Pulmonary artery endothelial cell (primary cell): ENCODE measurements around the gene PIK3C2B. TPM values are rescaled to one million over a fixed set of nuclear protein-coding genes. Genes with fewer than 3 reads are reported as not detected.

ENCODE experiments used
- DNase-seq: peaks from one replicate; pipeline ENCODE4 v3.0.0-alpha.2; 2011; ENCODE audit warnings: low read depth, low spot score
- total RNA-seq: library from RNA; depleted of rRNA; stranded (reverse); fragments of >200 nt; gene quantifications from 2 replicates; pipeline ENCODE4 v1.2.3, GENCODE V29; 2014

Gene PIK3C2B
- total RNA-seq, 1 donor from 2014 or later, result 22.4 TPM

DNA sequence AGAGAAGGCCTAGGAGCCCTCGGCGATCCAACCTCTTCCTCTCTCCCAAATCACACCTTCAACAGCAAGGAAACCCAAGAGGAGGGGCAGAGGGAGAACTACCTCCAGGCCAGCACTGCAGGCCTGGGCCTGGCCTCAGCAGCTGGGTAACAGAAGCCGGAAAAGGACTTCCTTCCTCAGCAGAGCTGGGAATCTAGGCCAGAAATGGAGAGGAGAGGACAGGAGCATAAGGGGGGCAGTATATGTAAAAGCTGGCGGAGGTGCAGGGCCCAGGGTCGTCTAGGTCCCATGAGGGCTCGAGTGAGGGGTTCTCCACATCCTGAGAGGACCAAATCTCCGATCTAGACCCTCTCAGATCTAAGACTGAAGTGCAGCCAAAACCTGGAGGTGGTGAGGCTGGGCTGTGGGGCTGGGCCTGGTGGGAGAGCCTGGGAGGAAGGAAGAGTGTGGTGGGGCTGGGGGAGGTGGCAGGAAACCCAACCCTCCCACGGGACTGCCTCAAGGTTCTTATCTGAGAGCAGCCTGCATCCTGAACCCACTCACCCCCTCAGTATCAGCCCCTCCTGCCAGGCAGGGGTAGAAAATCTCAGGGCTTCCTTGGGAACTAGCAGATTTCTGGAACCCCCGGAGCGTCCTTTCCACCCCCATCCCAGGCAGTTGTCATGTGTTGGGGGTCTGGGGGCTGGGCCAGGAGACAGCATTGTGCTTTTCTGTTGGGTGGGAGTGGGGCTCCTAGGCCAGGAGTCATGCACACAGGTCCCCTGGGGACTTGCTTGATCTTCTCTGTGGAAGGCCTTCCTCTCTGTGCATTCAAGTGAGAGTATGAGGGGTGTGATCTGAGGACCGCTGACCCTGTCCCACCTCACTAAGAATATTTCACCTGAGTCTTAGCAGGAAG lies 33.0 kb downstream of the PIK3C2B start:
- DNase-seq, result peak; percentile 90

DNA sequence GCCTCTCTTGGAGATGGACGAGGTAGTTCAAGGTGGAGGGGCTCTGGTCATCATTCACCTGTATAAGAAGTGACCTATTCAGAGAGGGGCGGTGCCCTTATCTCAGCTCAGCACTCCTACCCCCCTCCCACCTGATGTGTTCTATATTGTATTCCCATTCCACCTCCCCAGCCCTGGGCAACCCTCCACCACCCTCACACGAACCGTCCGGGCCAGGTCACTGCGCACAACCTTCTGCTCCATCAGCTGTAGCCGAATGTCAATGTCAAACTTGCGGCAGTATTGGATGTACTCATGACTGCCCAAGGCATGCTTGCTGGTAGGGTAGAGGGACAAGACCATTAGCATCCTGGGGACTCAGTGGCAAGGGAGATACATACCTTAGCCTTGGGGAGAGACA lies 34.3 kb downstream of the PIK3C2B start:
- no peak for DNase-seq

DNA sequence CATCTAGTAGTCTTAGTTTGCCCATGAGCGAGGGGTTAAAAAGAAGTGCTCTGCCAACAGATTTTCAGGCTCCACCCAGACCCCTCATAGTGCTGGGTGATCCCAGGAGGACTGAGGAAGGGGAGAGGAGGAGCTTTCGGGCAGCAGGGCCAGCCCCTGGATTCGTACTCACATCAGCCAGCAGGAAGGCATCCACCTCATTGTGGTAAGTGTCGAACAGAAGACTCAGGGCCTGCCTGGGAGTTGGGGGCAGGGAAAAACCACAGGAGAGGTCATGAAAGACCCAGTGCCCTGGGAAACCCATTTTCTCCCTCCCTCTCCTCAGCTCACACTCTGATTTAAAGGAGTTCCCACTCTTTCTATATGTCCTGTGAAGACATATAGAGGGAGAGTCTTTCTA lies 34.9 kb downstream of the PIK3C2B start:
- no peak for DNase-seq

- DNase-seq, result no peak
Measured at GRCh38 chr1:204457666-204458065, 36.9 kb downstream of the PIK3C2B start.

DNA sequence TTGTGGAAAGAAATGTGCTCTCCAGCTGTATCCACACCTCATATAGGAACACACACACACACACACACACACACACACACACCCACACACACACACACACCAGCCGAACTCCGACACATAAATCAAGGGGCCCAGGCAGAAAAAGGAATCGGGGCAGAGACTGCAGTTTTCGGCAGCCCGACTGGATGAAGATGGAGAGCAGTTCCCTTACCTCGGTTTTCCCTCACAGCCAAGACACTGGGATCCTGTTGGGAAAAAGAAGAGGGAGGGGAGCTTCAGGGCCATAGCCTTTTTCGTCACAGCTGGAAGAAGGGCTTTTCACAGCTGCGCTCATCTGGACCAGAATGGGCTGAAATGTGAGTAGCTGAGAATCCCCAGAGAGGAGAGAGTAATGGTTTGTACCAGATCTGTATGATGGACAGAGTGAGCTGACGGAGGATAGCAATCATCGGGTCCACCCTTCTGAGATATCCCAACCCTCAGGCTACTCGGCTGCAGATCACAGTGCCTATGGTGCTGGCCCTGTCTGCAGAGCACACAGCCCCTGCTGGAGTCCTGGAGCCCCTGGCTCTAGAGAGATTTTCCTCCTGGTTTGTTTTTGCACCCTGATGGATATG lies 37.7 kb downstream of the PIK3C2B start:
- DNase-seq, result no peak

- DNase-seq, result no peak
Measured at GRCh38 chr1:204455831-204456145, 38.8 kb downstream of the PIK3C2B start.

DNA sequence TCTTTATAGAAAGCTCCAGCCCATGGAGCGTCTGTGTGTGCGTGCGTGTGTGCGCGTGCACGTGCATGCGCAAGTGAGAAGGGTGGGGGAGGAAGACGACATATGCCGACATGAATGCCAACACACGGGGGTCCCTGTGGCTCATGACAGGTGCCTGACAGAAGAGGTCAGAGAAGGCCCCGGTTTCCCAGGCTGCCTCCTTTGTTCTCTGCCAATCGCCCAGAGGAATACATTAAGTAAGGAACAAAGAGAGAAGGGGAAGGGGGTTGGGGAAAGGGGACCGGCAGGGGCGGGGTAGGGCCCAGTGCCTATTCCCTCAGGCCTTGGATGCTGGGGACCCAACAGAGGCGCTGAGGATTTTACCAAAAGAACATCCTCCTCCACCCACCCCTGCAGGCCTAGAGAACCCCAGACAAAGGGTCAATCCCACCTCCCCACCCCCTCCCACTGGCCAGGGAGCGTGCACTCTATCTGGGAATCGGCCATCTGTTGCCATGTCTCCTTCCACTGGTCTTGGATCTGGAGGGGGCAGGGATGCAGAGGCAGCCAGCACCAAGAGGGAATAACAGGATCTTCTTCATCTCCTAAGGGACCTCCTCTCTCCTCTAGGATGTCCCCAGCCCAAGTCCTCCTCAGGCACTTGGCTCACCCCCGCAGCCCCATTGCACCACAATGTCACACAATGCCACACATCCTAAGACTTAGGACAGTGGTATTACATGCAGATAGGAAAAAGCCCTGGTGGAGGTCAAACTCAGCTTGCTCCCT lies 39.4 kb downstream of the PIK3C2B start:
- DNase-seq, result no peak

GRCh38 chr1:204454476-204454875 lies 40.1 kb downstream of the PIK3C2B start:
- no peak for DNase-seq

GRCh38 chr1:204453141-204453772 lies 41.3 kb downstream of the PIK3C2B start:
- no peak for DNase-seq

- no peak for DNase-seq
Measured at GRCh38 chr1:204451352-204452124, 43.1 kb downstream of the PIK3C2B start.

- DNase-seq, result no peak
Measured at GRCh38 chr1:204450461-204451257, 43.9 kb downstream of the PIK3C2B start.

GRCh38 chr1:204449678-204450280 lies 44.8 kb downstream of the PIK3C2B start:
- no peak for DNase-seq

DNA sequence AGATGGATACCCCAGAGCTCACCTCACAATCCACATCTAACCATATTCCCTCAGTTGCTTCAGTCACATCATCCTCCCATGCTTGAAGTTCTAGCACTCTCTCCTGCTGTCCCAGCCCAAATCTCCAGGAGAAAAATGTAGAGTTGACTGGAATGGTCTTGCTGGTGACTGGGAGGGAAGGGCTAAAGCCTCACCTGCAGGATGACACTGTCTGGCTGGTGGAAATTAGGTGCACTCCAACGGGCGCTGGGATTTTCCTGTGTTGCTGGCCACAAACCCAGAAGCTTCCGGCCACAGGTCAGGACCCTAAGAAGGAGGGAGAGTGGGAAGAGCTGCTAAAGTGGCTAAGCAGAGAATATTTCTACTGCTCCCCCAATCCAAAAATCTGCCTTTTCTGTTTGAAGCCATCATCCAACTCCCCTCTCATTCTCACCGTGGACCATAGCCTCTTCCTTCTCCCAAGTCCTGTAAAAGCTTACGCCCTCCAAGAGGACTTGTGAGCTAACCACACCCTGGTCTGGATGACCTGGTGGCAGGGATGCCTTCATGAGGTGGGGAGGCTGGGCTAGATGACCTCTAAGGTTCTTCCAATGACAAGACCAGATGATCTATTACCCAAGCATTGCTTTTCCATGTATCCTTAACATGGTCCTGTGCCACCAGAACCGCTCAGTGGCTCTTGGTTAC lies 45.5 kb downstream of the PIK3C2B start:
- DNase-seq, result no peak

- DNase-seq, result no peak
Measured at GRCh38 chr1:204448344-204448964, 46.2 kb downstream of the PIK3C2B start.

GRCh38 chr1:204447736-204448135 lies 46.9 kb downstream of the PIK3C2B start:
- DNase-seq, result no peak

DNA sequence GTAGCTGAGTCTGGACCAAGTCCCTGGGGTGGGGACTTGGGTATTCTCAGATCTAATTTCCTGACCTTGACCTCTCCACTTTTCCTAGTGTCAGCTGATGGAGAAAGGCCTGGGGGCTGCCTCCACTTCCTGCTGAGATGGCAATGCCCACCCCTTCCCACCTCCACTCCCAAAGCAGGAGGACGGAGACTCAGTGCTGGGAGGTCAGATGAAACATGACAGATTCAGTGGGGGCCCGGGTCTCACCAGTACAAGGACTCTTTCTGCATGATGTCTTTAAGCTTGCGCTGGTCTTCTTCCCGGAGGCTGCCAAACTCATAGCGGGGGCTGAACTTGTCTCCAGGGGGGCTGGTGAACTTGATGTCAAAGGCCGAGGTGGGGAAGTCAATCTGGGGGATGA lies 47.4 kb downstream of the PIK3C2B start:
- DNase-seq, result no peak

GRCh38 chr1:204446413-204447111 lies 48.0 kb downstream of the PIK3C2B start:
- DNase-seq, result no peak

- no peak for DNase-seq
Measured at GRCh38 chr1:204445860-204446412, 48.7 kb downstream of the PIK3C2B start.
